HepG2 (cell line): Measurements from ENCODE around the gene SLC4A7. TPM values are rescaled to one million over a fixed set of nuclear protein-coding genes. Genes with fewer than 3 reads are reported as not detected.

ENCODE experiments used
- DMAP1 ChIP-seq: IDR thresholded peaks from 2 replicates; pipeline ENCODE4 v1.6.1; 2016
- NFAT5 ChIP-seq: sonication (generic); formaldehyde crosslinking; IDR thresholded peaks from 2 replicates; pipeline ENCODE4 v1.4.0; 2020; ENCODE audit warnings: missing genetic modification reagents
- NR2C2 ChIP-seq: sonication (generic); formaldehyde crosslinking; IDR thresholded peaks from 2 replicates; pipeline ENCODE4 v1.4.0; 2020; ENCODE audit warnings: missing genetic modification reagents, mild to moderate bottlenecking, moderate library complexity, borderline replicate concordance
- RBAK ChIP-seq: sonication (generic); formaldehyde crosslinking; IDR thresholded peaks from 2 replicates; pipeline ENCODE4 v1.5.1; 2020; ENCODE audit warnings: mild to moderate bottlenecking, missing genetic modification reagents
- ZBTB49 ChIP-seq: sonication (generic); formaldehyde crosslinking; IDR thresholded peaks from 2 replicates; pipeline ENCODE4 v1.4.0; 2020; ENCODE audit warnings: missing genetic modification reagents, borderline replicate concordance
- ZNF18 ChIP-seq: sonication (generic); formaldehyde crosslinking; IDR thresholded peaks from 2 replicates; pipeline ENCODE4 v1.8.0; 2022; ENCODE audit warnings: mild to moderate bottlenecking, missing genetic modification reagents; ENCODE audit not compliant: insufficient replicate concordance
- ZNF264 ChIP-seq: sonication (generic); formaldehyde crosslinking; IDR thresholded peaks from 2 replicates; pipeline ENCODE4 v1.4.0; 2020; ENCODE audit warnings: missing genetic modification reagents
- ZNF333 ChIP-seq: sonication (generic); formaldehyde crosslinking; IDR thresholded peaks from 2 replicates; pipeline ENCODE4 v1.4.0; 2020; ENCODE audit warnings: mild to moderate bottlenecking, missing genetic modification reagents, borderline replicate concordance
- polyA plus RNA-seq, 8 experiments: library from polyadenylated mRNA; depleted of rRNA in 3 of 8; stranded (reverse) in 7 of 8; unstranded in 1 of 8; fragments of >200 nt; fragmentation: Illumina TruSeq in 4 of 8; extraction: Trizol in 4 of 8; gene quantifications; 2 replicates each; pipeline versions ENCODE4 v1.2.1 to v1.2.3, GENCODE V29; 2011 to 2016; ENCODE audit warnings: low read depth in 4 of 8, missing spikeins in 1 of 8, mixed read lengths in 1 of 8; ENCODE audit not compliant: insufficient read depth in 1 of 8
- total RNA-seq, 5 experiments: library from RNA; depleted of rRNA; stranded (reverse); fragments of >200 nt; fragmentation: Illumina TruSeq; extraction: Trizol; gene quantifications; 2 replicates each; pipeline ENCODE4 v1.2.3, GENCODE V29; 2016; ENCODE audit warnings: low read depth in 1 of 5
- TF ChIP-seq, protein P1 (sequence below): sonication (generic); formaldehyde crosslinking; IDR thresholded peaks from 2 replicates; pipeline ENCODE4 v1.4.0; 2020; ENCODE audit warnings: missing genetic modification reagents
- TF ChIP-seq, protein P2 (sequence below): IDR thresholded peaks from 2 replicates; pipeline ENCODE4 v1.6.1; 2016; ENCODE audit warnings: low read depth, control low read depth

SLC4A7 gene
- total and polyA plus RNA-seq, 2 of the 13 experiments (the other 11 are each of a cell fraction or from before 2014, with no cell fraction given) = 16.4 to 43.8 TPM

DNA sequence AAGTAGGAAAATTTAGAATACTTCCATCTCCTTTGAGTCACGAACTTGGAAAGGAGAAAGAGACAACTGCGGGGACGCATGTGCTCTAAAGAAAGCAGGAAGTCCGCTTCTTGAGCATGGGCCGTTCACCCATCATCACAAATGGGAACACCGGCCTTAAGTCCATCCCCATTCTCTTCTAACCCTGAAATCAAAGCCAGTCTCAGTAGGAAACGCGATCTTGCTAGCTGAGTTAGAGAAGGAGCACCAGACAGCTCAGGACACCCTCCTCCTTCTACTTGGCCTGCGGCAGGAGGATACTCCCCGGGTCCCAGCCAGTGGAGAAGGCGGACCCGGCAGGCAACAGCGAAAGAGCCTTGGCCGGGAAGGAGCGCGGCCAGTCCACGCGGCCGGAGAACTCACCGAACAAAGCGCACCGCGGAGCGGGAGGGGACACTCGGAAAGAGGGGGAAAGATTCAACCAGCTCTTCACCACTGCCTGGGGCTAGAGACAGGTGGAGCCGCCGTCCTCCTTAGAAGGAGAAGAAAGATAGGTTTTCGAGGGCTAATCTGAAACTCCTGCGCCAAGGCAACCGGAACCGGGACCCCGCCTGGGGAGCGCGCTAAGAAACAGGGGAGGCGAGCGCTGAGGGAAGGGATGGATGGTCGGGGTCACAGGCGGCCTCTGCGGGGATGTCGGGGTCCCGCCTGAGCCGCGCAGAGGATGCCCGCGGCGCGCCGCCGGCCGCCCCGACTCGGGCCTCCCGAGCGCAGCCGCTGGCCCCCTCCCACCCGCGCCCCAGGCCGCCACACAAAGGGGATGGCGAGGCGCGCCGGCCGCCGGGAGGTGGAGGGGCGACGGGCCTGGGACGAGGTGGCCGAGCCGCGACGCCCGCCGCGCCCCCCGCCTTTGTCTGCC is 818 bp downstream of the SLC4A7 start (continued):
- TF ChIP-seq, protein P1, sequence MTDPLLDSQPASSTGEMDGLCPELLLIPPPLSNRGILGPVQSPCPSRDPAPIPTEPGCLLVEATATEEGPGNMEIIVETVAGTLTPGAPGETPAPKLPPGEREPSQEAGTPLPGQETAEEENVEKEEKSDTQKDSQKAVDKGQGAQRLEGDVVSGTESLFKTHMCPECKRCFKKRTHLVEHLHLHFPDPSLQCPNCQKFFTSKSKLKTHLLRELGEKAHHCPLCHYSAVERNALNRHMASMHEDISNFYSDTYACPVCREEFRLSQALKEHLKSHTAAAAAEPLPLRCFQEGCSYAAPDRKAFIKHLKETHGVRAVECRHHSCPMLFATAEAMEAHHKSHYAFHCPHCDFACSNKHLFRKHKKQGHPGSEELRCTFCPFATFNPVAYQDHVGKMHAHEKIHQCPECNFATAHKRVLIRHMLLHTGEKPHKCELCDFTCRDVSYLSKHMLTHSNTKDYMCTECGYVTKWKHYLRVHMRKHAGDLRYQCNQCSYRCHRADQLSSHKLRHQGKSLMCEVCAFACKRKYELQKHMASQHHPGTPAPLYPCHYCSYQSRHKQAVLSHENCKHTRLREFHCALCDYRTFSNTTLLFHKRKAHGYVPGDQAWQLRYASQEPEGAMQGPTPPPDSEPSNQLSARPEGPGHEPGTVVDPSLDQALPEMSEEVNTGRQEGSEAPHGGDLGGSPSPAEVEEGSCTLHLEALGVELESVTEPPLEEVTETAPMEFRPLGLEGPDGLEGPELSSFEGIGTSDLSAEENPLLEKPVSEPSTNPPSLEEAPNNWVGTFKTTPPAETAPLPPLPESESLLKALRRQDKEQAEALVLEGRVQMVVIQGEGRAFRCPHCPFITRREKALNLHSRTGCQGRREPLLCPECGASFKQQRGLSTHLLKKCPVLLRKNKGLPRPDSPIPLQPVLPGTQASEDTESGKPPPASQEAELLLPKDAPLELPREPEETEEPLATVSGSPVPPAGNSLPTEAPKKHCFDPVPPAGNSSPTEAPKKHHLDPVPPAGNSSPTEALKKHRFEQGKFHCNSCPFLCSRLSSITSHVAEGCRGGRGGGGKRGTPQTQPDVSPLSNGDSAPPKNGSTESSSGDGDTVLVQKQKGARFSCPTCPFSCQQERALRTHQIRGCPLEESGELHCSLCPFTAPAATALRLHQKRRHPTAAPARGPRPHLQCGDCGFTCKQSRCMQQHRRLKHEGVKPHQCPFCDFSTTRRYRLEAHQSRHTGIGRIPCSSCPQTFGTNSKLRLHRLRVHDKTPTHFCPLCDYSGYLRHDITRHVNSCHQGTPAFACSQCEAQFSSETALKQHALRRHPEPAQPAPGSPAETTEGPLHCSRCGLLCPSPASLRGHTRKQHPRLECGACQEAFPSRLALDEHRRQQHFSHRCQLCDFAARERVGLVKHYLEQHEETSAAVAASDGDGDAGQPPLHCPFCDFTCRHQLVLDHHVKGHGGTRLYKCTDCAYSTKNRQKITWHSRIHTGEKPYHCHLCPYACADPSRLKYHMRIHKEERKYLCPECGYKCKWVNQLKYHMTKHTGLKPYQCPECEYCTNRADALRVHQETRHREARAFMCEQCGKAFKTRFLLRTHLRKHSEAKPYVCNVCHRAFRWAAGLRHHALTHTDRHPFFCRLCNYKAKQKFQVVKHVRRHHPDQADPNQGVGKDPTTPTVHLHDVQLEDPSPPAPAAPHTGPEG (CRISPR knock-in tag) = no peak
- no peak for TF ChIP-seq ZBTB49
- TF ChIP-seq ZNF264 (CRISPR knock-in tag) = no peak
- peak; percentile 1; the same call in 1 of the 2 replicates for TF ChIP-seq DMAP1 (CRISPR knock-in tag)
- TF ChIP-seq NR2C2 (CRISPR knock-in tag) = no peak; the same call in 1 of the 2 replicates
- TF ChIP-seq, protein P2, sequence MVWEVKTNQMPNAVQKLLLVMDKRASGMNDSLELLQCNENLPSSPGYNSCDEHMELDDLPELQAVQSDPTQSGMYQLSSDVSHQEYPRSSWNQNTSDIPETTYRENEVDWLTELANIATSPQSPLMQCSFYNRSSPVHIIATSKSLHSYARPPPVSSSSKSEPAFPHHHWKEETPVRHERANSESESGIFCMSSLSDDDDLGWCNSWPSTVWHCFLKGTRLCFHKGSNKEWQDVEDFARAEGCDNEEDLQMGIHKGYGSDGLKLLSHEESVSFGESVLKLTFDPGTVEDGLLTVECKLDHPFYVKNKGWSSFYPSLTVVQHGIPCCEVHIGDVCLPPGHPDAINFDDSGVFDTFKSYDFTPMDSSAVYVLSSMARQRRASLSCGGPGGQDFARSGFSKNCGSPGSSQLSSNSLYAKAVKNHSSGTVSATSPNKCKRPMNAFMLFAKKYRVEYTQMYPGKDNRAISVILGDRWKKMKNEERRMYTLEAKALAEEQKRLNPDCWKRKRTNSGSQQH (CRISPR knock-in tag) = no peak
- TF ChIP-seq ZNF18 = no peak
- no peak for TF ChIP-seq RBAK (CRISPR knock-in tag)
- no peak for TF ChIP-seq ZNF333 (CRISPR knock-in tag)
- TF ChIP-seq NFAT5 = no peak
